SK-N-MC (cell line): ENCODE results near the gene GET4.

Source experiments
- DNase-seq: peaks from one replicate; pipeline ENCODE4 v3.0.0-alpha.2; 2011; ENCODE audit warnings: low read depth, low spot score
- H3K27ac ChIP-seq: fragments of 200-600 bp; sonication (generic); 2 replicates; pipeline ENCODE4 v1.5.1; 2016; ENCODE audit warnings: mixed run types
- H3K36me3 ChIP-seq: fragments of 200-600 bp; sonication (generic); 2 replicates; pipeline ENCODE4 v1.6.1; 2017; ENCODE audit warnings: antibody characterized with exemption, low read length, mixed read lengths; ENCODE audit not compliant: insufficient read depth
- H3K4me3 ChIP-seq: fragments of 200-600 bp; sonication (generic); 2 replicates; pipeline ENCODE4 v1.5.1; 2016
- H3K9ac ChIP-seq: fragments of 200-600 bp; sonication (generic); 2 replicates; pipeline ENCODE4 v1.8.0; 2017; ENCODE audit warnings: mixed run types, mixed read lengths; ENCODE audit not compliant: insufficient read length
- H3K9me3 ChIP-seq: fragments of 200-600 bp; sonication (generic); 2 replicates; pipeline ENCODE4 v1.6.1; 2017; ENCODE audit warnings: low read depth, mild to moderate bottlenecking, antibody characterized with exemption, low read length, moderate library complexity, mixed read lengths
- EZH2 ChIP-seq: fragments of 200-600 bp; sonication (generic); IDR thresholded peaks from one replicate; pipeline ENCODE4 v1.6.1; 2017; ENCODE audit warnings: antibody characterized with exemption
- FOXP2 ChIP-seq: optimal IDR thresholded peaks from 2 replicates; pipeline ENCODE3; 2011; ENCODE audit warnings: mild to moderate bottlenecking, moderate library complexity; ENCODE audit not compliant: insufficient read depth; ENCODE audit errors: extremely low read length, control extremely low read depth
- POLR2AphosphoS5 ChIP-seq: IDR thresholded peaks from 2 replicates; pipeline ENCODE4 v1.6.1; 2012; ENCODE audit warnings: mild to moderate bottlenecking, low read depth, low read length, borderline replicate concordance

The GET4 gene

GRCh38 chr7:876077-876971 lies at the start of gene GET4:
Gene GET4 (plus strand): TSS chr7:876554. CDS start chr7:876646, 92 bp downstream.
- TF ChIP-seq EZH2 (no peak), POLR2AphosphoS5 (peak; percentile 72), FOXP2 (peak; percentile 83)
- Histone ChIP-seq H3K9ac (peak within 1 kb of the TSS; percentile 82), H3K27ac (peak within 1 kb of the TSS; percentile 90), H3K36me3 (peaks cover 28% of the 10 kb centered on the region), H3K9me3 (no peaks in the 10 kb centered on the region), H3K4me3 (peak within 1 kb of the TSS; percentile 81)
- no peak for DNase-seq

GRCh38 chr7:828793-829561 lies 47.4 kb upstream of the GET4 start:
- Histone ChIP-seq H3K4me3 (no peak overlapping the region), H3K36me3 (no peaks in the 10 kb centered on the region; the same call in 1 of the 2 replicates), H3K9me3 (no peaks in the 10 kb centered on the region), H3K9ac (no peak overlapping the region), H3K27ac (no peak overlapping the region)
- TF ChIP-seq POLR2AphosphoS5 (no peak), EZH2 (no peak), FOXP2 (no peak)
- DNase-seq, result no peak

- no peak for DNase-seq
- H3K9ac ChIP-seq, result no peak overlapping the region
- H3K9me3 ChIP-seq, result no peaks in the 10 kb centered on the region
- H3K4me3 ChIP-seq, result no peak overlapping the region
- TF ChIP-seq FOXP2 (no peak), POLR2AphosphoS5 (no peak), EZH2 (no peak)
- no peak overlapping the region for H3K27ac ChIP-seq
- no peaks in the 10 kb centered on the region; the same call in 1 of the 2 replicates for H3K36me3 ChIP-seq
Observed at GRCh38 chr7:830069-830468, 46.3 kb upstream of the GET4 start.

- Histone ChIP-seq H3K4me3 (no peak overlapping the region), H3K36me3 (no peaks in the 10 kb centered on the region), H3K9me3 (no peaks in the 10 kb centered on the region), H3K27ac (peak overlapping the region; percentile 59), H3K9ac (peak overlapping the region; percentile 43)
- TF ChIP-seq POLR2AphosphoS5 (no peak), FOXP2 (no peak), EZH2 (no peak)
- DNase-seq, result no peak
Observed at GRCh38 chr7:831596-832166, 44.7 kb upstream of the GET4 start.

GRCh38 chr7:832167-832967 lies 44.0 kb upstream of the GET4 start, which contains the start of gene SUN1:
Gene SUN1 (plus strand): TSS chr7:832476. CDS start chr7:832525, 49 bp downstream.
- Histone ChIP-seq H3K36me3 (no peaks in the 10 kb centered on the region), H3K9ac (peak within 1 kb of the TSS; percentile 43), H3K4me3 (no peak within 1 kb of the TSS), H3K9me3 (no peaks in the 10 kb centered on the region), H3K27ac (peak within 1 kb of the TSS; percentile 59)
- DNase-seq, result no peak
- no peak for TF ChIP-seq EZH2
- TF ChIP-seq FOXP2, result no peak
- TF ChIP-seq POLR2AphosphoS5, result no peak

GRCh38 chr7:832968-833424 lies 43.4 kb upstream of the GET4 start:
- no peaks in the 10 kb centered on the region for H3K36me3 ChIP-seq
- no peak overlapping the region for H3K9ac ChIP-seq
- H3K27ac ChIP-seq, result no peak overlapping the region
- no peak overlapping the region for H3K4me3 ChIP-seq
- TF ChIP-seq EZH2, result no peak
- DNase-seq, result no peak
- no peaks in the 10 kb centered on the region for H3K9me3 ChIP-seq

- H3K9me3 ChIP-seq, result no peaks in the 10 kb centered on the region
- no peaks in the 10 kb centered on the region; the same call in 1 of the 2 replicates for H3K36me3 ChIP-seq
- no peak for DNase-seq
- no peak overlapping the region for H3K9ac ChIP-seq
- no peak overlapping the region for H3K4me3 ChIP-seq
- H3K27ac ChIP-seq, result no peak overlapping the region
- TF ChIP-seq POLR2AphosphoS5 (no peak), FOXP2 (no peak), EZH2 (no peak)
Observed at GRCh38 chr7:833601-834258, 42.6 kb upstream of the GET4 start.
